ENCODE measurements around the gene RNF13.
"Not testable (repeated sequence)": the region's sequence is repeated elsewhere in the genome, so short reads cannot be mapped to it uniquely, and the experiment has no call there.

RNF13 gene

GRCh38 chr3:149801639-149802038 is 11.4 kb upstream of the RNF13 start:
- DNase-seq (ENCODE audit: low read depth) = no peak

GRCh38 chr3:149806171-149806778 is 6.7 kb upstream of the RNF13 start:
- no peak for DNase-seq (ENCODE audit: low read depth)

- peak; percentile 26 for DNase-seq (ENCODE audit: low read depth)
Measured at GRCh38 chr3:149808209-149808829, 4.7 kb upstream of the RNF13 start.

- no peak for DNase-seq (ENCODE audit: low read depth)
Measured at GRCh38 chr3:149809699-149810098, 3.3 kb upstream of the RNF13 start.

- DNase-seq (ENCODE audit: low read depth) = no peak
Measured at GRCh38 chr3:149810846-149811245, 2.2 kb upstream of the RNF13 start.

- no peak for DNase-seq (ENCODE audit: low read depth)
Measured at GRCh38 chr3:149812165-149812605, 830 bp upstream of the RNF13 start.

- DNase-seq (ENCODE audit: low read depth) = peak; percentile 11
Measured at GRCh38 chr3:149813367-149814281, 609 bp downstream of the RNF13 start.

- DNase-seq (ENCODE audit: low read depth) = no peak
Measured at GRCh38 chr3:149815321-149815720, 2.3 kb downstream of the RNF13 start.

- no peak for DNase-seq (ENCODE audit: low read depth)
Measured at GRCh38 chr3:149815728-149816127, 2.7 kb downstream of the RNF13 start.

GRCh38 chr3:149816311-149816710 is 3.3 kb downstream of the RNF13 start:
- no peak for DNase-seq (ENCODE audit: low read depth)

- DNase-seq (ENCODE audit: low read depth) = peak; percentile 15
Measured at GRCh38 chr3:149816986-149817385, 4.0 kb downstream of the RNF13 start.

- no peak for DNase-seq (ENCODE audit: low read depth)
Measured at GRCh38 chr3:149819432-149819831, 6.4 kb downstream of the RNF13 start.

GRCh38 chr3:149820183-149820582 is 7.2 kb downstream of the RNF13 start:
- no peak for DNase-seq (ENCODE audit: low read depth)

- DNase-seq (ENCODE audit: low read depth) = no peak
Measured at GRCh38 chr3:149826636-149827035, 13.6 kb downstream of the RNF13 start.

- DNase-seq (ENCODE audit: low read depth) = no peak
Measured at GRCh38 chr3:149828390-149828789, 15.4 kb downstream of the RNF13 start.

GRCh38 chr3:149829631-149830030 is 16.6 kb downstream of the RNF13 start:
- not testable (repeated sequence) for DNase-seq (ENCODE audit: low read depth)

GRCh38 chr3:149830902-149831301 is 17.9 kb downstream of the RNF13 start:
- DNase-seq (ENCODE audit: low read depth) = no peak

- no peak for DNase-seq (ENCODE audit: low read depth)
Measured at GRCh38 chr3:149831321-149831720, 18.3 kb downstream of the RNF13 start.

- peak; percentile 37 for DNase-seq (ENCODE audit: low read depth)
Measured at GRCh38 chr3:149832086-149832485, 19.1 kb downstream of the RNF13 start.

GRCh38 chr3:149833241-149833640 is 20.2 kb downstream of the RNF13 start:
- DNase-seq (ENCODE audit: low read depth) = no peak

GRCh38 chr3:149838491-149838890 is 25.5 kb downstream of the RNF13 start:
- DNase-seq (ENCODE audit: low read depth) = not testable (repeated sequence)

GRCh38 chr3:149839469-149839868 is 26.5 kb downstream of the RNF13 start:
- DNase-seq (ENCODE audit: low read depth) = not testable (repeated sequence)

GRCh38 chr3:149839896-149840295 is 26.9 kb downstream of the RNF13 start:
- no peak for DNase-seq (ENCODE audit: low read depth)

All from GM04503 (cell line).